Neural cell (in vitro differentiated cells): ENCODE measurements around the gene PIK3AP1. TPM values are rescaled to one million over a fixed set of nuclear protein-coding genes. Genes with fewer than 3 reads are reported as not detected.

Experiments
- H2AFZ ChIP-seq: fragments of 200-600, 300-800 bp; sonication (generic), shearing (Covaris generic); 2 replicates; pipeline ENCODE4 v1.6.0; 2014; ENCODE audit warnings: low read depth, mild to moderate bottlenecking, antibody characterized with exemption, low read length, moderate library complexity
- H3F3A ChIP-seq: fragments of 200-600 bp; shearing (Covaris generic); 2 replicates; pipeline ENCODE4 v1.6.1; 2016; ENCODE audit warnings: mild to moderate bottlenecking, moderate library complexity, mixed read lengths, antibody characterized with exemption, low read length; ENCODE audit not compliant: insufficient read depth, poor library complexity, severe bottlenecking
- H3K27ac ChIP-seq: fragments of 200-600, 300-800 bp; sonication (generic), shearing (Covaris generic); 2 replicates; pipeline ENCODE4 v1.5.1; 2014; ENCODE audit warnings: mild to moderate bottlenecking, low read length, moderate library complexity
- H3K27me3 ChIP-seq: fragments of 300-800, 200-600 bp; sonication (generic), shearing (Covaris generic); 2 replicates; pipeline ENCODE4 v1.6.0; 2014; ENCODE audit warnings: mild to moderate bottlenecking, low read depth, low read length, moderate library complexity; ENCODE audit not compliant: insufficient read depth
- H3K36me3 ChIP-seq: fragments of 300-800, 200-600 bp; sonication (generic), shearing (Covaris generic); 2 replicates; pipeline ENCODE4 v1.5.1; 2014; ENCODE audit warnings: mild to moderate bottlenecking, antibody characterized with exemption, low read length, moderate library complexity; ENCODE audit not compliant: insufficient read depth
- H3K4me2 ChIP-seq: fragments of 300-800, 200-600 bp; sonication (generic), shearing (Covaris generic); 2 replicates; pipeline ENCODE4 v1.6.0; 2014; ENCODE audit warnings: mild to moderate bottlenecking, low read length
- H3K4me3 ChIP-seq: fragments of 300-800, 200-600 bp; sonication (generic), shearing (Covaris generic); 2 replicates; pipeline ENCODE4 v1.5.1; 2014; ENCODE audit warnings: mild to moderate bottlenecking, low read length, moderate library complexity
- H3K79me2 ChIP-seq: fragments of 200-600 bp; shearing (Covaris generic); replicated peaks from 2 replicates; pipeline ENCODE4 v1.6.0; 2014; ENCODE audit warnings: mild to moderate bottlenecking, low read length, moderate library complexity; ENCODE audit not compliant: insufficient read depth
- H3K9ac ChIP-seq: fragments of 300-800, 200-600 bp; sonication (generic), shearing (Covaris generic); 2 replicates; pipeline ENCODE4 v1.6.1; 2016; ENCODE audit warnings: mild to moderate bottlenecking, low read length, mixed read lengths
- H3K9me2 ChIP-seq: fragments of 200-600 bp; shearing (Covaris generic); 2 replicates; pipeline ENCODE4 v1.6.1; 2016; ENCODE audit warnings: mild to moderate bottlenecking, low read length, mixed read lengths; ENCODE audit not compliant: insufficient read depth
- H3K9me3 ChIP-seq: fragments of 200-600, 300-800 bp; sonication (generic), shearing (Covaris generic); 2 replicates; pipeline ENCODE4 v1.6.1; 2016; ENCODE audit warnings: mild to moderate bottlenecking, mixed run types, low read length, moderate library complexity, mixed read lengths
- H4K20me1 ChIP-seq: fragments of 200-600 bp; shearing (Covaris generic); 2 replicates; pipeline ENCODE4 v1.6.1; 2016; ENCODE audit warnings: mild to moderate bottlenecking, mixed run types; ENCODE audit not compliant: insufficient read depth
- EP300 ChIP-seq: fragments of 450-650 bp; conservative IDR thresholded peaks from 2 replicates; pipeline ENCODE4 v1.6.1; 2014; ENCODE audit warnings: antibody characterized with exemption, mild to moderate bottlenecking, moderate library complexity; ENCODE audit not compliant: poor library complexity, severe bottlenecking
- EZH2 ChIP-seq: fragments of 200-600, 300-800 bp; shearing (Covaris generic), sonication (generic); IDR thresholded peaks from 2 replicates; pipeline ENCODE4 v1.6.1; 2014; ENCODE audit warnings: antibody characterized with exemption, low read length, borderline replicate concordance, mild to moderate bottlenecking; ENCODE audit not compliant: insufficient read depth, poor library complexity, severe bottlenecking
- MXI1 ChIP-seq: fragments of 450-650 bp; conservative IDR thresholded peaks from 2 replicates; pipeline ENCODE4 v1.6.1; 2014; ENCODE audit warnings: antibody characterized with exemption, mild to moderate bottlenecking; ENCODE audit not compliant: poor library complexity, severe bottlenecking
- POLR2AphosphoS5 ChIP-seq: IDR thresholded peaks from 2 replicates; pipeline ENCODE4 v1.6.1; 2012
- RAD21 ChIP-seq: fragments of 450-650 bp; conservative IDR thresholded peaks from 2 replicates; pipeline ENCODE4 v1.6.1; 2014; ENCODE audit warnings: antibody characterized with exemption, mild to moderate bottlenecking, moderate library complexity
- SMC3 ChIP-seq: fragments of 450-650 bp; conservative IDR thresholded peaks from 2 replicates; pipeline ENCODE4 v1.6.1; 2014; ENCODE audit warnings: antibody characterized with exemption, mild to moderate bottlenecking, moderate library complexity; ENCODE audit not compliant: poor library complexity
- TAF1 ChIP-seq: IDR thresholded peaks from 2 replicates; pipeline ENCODE4 v1.6.1; 2012; ENCODE audit warnings: low read depth
- polyA plus RNA-seq: library from polyadenylated mRNA; depleted of rRNA; stranded (reverse); fragments of >200 nt; gene quantifications from 2 replicates; pipeline ENCODE4 v1.2.3, GENCODE V29; 2014
- TF ChIP-seq, protein P1 (sequence below): IDR thresholded peaks from 2 replicates; pipeline ENCODE4 v1.6.1; 2012; ENCODE audit warnings: borderline replicate concordance
- TF ChIP-seq, protein P2 (sequence below): fragments of 450-650 bp; IDR thresholded peaks from 2 replicates; pipeline ENCODE4 v1.5.1; 2014; ENCODE audit warnings: antibody characterized with exemption, mild to moderate bottlenecking, moderate library complexity; ENCODE audit not compliant: poor library complexity, severe bottlenecking

The PIK3AP1 gene
- polyA plus RNA-seq, 1 donor from 2014 or later = 0.05 TPM

DNA sequence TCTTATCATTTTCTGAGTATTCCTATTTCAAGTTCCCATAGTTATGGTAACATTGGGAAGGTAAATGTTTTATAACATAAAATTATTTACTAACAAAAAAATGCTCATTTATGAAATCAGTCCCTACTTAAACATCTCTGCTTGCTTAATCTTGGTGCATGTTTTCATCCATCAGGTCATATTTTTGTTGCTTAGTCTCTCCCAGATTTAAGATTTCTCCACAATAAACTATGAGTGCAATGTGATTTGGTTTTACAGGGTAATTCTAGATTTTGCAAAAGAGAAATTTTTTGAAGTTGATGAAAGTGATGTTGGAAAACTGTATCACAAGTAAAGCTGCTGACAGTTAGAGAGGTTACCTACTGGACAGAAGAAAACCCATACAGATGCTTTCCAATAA is 28.6 kb downstream of the PIK3AP1 start:
- H3K27ac ChIP-seq = no peak overlapping the region
- H3K36me3 ChIP-seq = no peaks in the 10 kb centered on the region
- H3K9ac ChIP-seq = no peak overlapping the region
- no peaks in the 10 kb centered on the region for H3K27me3 ChIP-seq
- no peak overlapping the region for H2AFZ ChIP-seq
- H3K4me3 ChIP-seq = no peak overlapping the region
- H4K20me1 ChIP-seq = no peaks in the 10 kb centered on the region
- no peaks in the 10 kb centered on the region for H3K9me3 ChIP-seq
- no peaks in the 10 kb centered on the region for H3F3A ChIP-seq
- TF ChIP-seq, protein P1, sequence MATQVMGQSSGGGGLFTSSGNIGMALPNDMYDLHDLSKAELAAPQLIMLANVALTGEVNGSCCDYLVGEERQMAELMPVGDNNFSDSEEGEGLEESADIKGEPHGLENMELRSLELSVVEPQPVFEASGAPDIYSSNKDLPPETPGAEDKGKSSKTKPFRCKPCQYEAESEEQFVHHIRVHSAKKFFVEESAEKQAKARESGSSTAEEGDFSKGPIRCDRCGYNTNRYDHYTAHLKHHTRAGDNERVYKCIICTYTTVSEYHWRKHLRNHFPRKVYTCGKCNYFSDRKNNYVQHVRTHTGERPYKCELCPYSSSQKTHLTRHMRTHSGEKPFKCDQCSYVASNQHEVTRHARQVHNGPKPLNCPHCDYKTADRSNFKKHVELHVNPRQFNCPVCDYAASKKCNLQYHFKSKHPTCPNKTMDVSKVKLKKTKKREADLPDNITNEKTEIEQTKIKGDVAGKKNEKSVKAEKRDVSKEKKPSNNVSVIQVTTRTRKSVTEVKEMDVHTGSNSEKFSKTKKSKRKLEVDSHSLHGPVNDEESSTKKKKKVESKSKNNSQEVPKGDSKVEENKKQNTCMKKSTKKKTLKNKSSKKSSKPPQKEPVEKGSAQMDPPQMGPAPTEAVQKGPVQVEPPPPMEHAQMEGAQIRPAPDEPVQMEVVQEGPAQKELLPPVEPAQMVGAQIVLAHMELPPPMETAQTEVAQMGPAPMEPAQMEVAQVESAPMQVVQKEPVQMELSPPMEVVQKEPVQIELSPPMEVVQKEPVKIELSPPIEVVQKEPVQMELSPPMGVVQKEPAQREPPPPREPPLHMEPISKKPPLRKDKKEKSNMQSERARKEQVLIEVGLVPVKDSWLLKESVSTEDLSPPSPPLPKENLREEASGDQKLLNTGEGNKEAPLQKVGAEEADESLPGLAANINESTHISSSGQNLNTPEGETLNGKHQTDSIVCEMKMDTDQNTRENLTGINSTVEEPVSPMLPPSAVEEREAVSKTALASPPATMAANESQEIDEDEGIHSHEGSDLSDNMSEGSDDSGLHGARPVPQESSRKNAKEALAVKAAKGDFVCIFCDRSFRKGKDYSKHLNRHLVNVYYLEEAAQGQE = no peak
- no peak for TF ChIP-seq RAD21
- TF ChIP-seq, protein P2, sequence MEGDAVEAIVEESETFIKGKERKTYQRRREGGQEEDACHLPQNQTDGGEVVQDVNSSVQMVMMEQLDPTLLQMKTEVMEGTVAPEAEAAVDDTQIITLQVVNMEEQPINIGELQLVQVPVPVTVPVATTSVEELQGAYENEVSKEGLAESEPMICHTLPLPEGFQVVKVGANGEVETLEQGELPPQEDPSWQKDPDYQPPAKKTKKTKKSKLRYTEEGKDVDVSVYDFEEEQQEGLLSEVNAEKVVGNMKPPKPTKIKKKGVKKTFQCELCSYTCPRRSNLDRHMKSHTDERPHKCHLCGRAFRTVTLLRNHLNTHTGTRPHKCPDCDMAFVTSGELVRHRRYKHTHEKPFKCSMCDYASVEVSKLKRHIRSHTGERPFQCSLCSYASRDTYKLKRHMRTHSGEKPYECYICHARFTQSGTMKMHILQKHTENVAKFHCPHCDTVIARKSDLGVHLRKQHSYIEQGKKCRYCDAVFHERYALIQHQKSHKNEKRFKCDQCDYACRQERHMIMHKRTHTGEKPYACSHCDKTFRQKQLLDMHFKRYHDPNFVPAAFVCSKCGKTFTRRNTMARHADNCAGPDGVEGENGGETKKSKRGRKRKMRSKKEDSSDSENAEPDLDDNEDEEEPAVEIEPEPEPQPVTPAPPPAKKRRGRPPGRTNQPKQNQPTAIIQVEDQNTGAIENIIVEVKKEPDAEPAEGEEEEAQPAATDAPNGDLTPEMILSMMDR = no peak
- TF ChIP-seq MXI1 = no peak
- no peak for TF ChIP-seq EP300
- TF ChIP-seq SMC3 = no peak
- no peak for TF ChIP-seq EZH2
- TF ChIP-seq POLR2AphosphoS5 = no peak
- no peak for TF ChIP-seq TAF1
- H3K79me2 ChIP-seq = no peaks in the 10 kb centered on the region
- no peaks in the 10 kb centered on the region for H3K9me2 ChIP-seq
- no peak overlapping the region for H3K4me2 ChIP-seq

DNA sequence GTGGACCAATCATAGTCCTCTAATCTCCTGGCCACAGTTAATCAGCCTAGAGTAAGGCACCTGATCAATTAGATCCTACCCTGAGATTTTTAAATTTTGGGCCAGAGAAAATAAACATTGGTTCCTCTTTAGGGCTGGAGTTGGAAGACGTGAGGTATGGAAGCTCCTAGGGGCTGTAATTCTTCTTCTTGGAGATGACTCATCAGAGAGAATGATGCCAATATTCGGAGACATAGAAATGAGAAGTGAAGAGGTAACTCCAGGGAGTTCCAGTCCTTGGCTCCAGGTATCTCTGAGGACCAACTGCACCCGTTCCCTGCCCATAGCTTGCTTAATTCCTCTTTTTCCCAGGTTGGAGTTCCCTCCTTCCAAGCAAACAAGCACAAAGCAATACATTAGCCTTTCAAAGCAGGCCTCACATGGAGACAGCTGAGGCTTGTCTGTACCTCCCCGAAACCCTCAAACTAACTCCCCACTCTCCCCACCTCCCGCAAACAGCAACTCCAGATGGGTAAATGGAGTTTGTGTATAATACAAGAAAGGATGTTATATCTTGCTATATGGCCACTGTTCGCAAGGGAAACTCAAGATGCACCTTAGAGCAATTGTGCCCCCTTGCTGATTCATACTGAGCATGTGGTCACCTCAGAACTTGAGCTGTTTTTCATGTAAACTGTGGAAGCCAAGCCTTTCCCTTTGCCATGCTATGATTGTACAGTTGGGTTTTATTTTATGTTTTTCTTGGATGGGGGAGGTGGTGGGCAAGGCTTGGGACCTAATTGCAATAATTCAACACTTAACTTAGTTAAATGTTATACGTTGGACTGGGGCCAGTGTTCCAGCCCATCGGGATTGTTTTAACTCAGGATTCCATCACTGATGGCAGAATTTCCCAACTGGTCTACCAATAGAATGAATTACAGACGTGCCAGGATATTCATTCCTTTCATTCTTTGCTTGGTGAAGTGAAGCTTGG is 29.3 kb downstream of the PIK3AP1 start:
- Histone ChIP-seq H3K79me2 (no peaks in the 10 kb centered on the region), H3K9ac (no peak overlapping the region), H2AFZ (no peak overlapping the region), H3K9me3 (no peaks in the 10 kb centered on the region), H3K27ac (no peak overlapping the region), H3K4me3 (no peak overlapping the region), H3K9me2 (no peaks in the 10 kb centered on the region), H3K4me2 (no peak overlapping the region), H4K20me1 (no peaks in the 10 kb centered on the region), H3F3A (no peaks in the 10 kb centered on the region), H3K27me3 (no peaks in the 10 kb centered on the region), H3K36me3 (no peaks in the 10 kb centered on the region)
- TF ChIP-seq TAF1 (no peak), EZH2 (no peak), EP300 (no peak), SMC3 (no peak), POLR2AphosphoS5 (no peak), RAD21 (no peak), MXI1 (no peak)
- TF ChIP-seq, protein P2 = no peak
- TF ChIP-seq, protein P1 = no peak
